Colon (tissue), 2 donors: ENCODE measurements around the gene FASTKD3.

Source experiments
- FAIRE-seq: peaks from 2 replicates; lab custom pipeline; 2012; peaks lifted over from hg19 to GRCh38; lab: Jason Lieb, UNC
- donor health status: control.
- donor health status: control.

Gene FASTKD3

DNA sequence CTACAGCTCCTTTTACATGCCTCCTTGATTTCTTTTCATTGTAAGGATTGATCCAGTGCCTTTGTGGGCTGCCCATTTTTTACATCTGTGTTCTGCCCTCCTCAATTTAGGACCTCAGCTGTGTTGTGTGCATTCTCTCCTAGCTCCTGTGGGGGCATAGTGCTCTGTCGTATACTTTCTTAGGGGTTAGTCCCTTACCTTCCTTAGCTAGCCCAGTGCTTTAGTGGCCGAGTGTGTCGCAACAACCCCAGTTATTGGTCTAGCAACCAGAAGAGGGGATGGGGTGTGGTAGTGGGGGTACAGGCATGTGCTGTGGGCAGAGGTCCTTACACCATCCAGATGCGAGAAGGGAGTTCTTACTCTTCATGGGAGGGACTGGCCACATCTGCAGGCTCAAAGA is 12.3 kb upstream of the FASTKD3 start:
- FAIRE-seq: no peak

DNA sequence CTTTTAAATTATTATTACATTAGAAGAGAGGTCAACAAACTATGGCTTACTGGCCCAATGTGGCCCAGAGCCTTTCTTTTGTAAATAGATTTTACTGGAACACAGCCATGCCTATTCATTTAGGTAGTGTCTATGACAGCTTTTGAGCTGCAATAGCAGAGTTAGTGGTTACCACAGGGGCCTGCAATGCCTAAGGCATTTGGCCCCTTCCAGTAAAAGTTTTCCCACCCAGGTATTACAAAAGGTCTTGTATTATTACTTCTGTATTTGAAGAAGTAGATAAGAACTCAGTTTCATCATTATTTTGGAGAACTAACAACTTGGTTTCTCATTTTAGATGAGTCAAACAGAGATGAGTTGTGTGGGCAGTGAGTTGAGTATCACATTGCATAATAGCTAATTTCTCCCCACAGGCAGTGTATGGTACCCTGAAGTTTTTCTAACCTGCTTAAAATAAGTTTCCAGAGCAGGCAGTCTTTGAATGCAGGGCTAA is 9.6 kb upstream of the FASTKD3 start:
- no peak for FAIRE-seq

DNA sequence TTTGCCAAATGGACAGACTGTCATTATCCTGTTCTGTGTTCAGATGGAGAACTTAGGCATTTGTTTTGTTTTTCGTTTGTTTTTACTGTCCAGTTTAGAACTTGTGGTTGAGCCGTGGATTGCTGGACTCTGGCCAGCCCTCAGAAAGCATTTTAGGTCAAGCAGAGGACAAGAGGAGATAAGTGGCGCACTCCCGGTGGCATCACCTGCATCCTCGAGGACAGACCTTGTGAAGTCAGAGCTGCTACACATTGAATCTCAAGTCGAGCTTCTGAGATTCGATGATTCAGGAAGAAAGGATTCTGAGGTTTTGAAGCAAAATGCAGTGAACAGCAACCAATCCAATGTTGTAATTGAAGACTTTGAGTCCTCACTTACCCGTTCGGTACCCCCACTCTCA is 9.0 kb upstream of the FASTKD3 start:
- FAIRE-seq: no peak

DNA sequence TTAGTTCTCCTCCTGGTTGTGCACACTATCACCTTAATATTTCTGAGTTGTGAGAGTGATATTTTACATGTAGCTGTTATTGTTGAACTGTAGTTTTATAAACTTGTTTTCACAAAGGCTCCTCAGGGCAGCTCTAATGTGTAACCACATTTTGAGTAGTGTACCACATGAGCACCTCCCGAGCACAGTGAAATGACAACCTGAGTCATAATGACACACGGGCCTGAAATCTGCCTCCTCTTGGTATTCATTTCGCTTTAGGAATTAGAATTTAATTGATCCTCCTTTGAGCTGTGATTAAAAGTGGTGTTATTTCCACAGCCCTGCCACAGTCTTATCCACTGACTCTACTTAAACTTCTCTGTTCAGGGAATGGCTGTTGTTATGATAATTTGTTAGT is 8.0 kb upstream of the FASTKD3 start:
- FAIRE-seq: no peak

DNA sequence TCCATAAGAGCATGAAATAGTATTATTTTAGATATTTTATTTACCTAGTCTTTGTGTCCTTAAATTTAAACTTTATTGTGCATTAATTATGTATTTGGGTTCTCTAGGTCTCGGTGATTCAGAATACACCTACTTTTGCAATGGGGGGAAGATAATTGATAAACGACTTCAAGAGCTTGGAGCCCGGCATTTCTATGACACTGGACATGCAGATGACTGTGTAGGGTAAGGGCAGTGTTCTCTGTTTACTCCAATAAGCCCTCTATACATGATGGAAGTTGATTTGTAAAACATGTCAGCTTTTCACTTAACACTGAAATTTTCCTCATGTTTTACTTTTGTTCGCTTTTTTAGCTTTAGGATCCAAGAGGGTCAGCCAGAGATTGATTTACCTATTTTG is 6.3 kb upstream of the FASTKD3 start:
- no peak for FAIRE-seq

DNA sequence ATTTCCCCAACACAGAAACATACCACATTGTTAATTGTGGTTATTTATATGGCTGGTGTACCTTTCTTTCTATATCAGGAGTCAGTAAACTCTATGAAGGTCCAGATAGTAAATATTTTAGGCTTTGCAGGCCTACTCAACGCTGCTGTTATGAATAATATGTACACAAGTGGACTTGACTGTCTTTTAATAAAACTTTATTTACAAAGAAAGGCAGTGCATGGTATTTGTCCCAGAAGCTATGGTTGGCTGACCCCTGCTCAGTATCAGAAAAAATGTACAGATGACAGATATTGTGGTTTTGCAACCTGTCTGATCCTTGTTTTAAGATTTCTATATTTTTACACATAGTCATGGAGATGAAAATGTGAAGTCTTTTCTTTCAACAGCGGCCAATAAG is 5.8 kb upstream of the FASTKD3 start:
- FAIRE-seq: no peak

DNA sequence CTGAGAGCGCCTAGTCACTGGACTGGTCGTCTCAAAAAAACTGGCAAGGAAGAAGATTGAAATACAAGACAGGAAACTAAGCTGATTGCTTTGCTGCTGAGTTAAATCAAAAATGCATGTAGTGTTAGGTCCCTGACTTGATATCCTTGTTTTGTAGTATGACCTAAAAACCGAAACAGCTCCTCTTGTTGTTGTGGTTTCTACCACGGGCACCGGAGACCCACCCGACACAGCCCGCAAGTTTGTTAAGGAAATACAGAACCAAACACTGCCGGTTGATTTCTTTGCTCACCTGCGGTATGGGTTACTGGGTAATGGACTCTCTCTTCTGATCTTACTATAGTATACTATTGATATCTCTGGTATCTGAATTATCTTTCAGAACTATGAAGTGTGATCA is 4.4 kb upstream of the FASTKD3 start:
- no peak for FAIRE-seq

DNA sequence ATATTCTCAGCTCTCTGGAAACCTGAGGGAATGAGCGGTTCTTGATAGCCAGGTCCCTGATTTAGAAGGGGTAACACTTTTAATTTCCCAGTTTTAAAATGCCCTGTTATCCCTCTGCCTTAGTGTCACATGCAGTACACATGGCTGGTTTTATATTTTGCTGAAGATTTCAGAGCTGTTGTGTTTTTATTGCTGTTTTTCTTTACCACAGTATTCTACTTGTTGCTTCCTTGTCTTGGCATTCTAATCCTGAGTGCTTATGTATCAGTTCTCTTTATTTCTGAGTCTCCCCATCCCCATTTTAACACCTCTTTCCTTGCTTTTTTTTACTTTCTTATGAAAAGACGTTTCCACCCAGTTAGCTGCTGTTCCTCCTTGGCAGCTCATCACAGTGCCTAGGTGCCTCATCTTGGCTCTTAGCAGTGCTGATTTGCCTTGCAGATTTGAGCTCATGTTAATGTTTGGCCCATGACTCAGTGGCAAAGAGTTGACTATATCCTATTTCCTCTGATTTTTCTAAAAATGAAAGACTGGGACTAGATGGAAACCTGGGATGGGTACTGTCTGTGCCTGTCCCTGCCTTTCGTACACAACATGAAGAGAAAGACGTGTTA is 3.8 kb upstream of the FASTKD3 start:
- FAIRE-seq: no peak

DNA sequence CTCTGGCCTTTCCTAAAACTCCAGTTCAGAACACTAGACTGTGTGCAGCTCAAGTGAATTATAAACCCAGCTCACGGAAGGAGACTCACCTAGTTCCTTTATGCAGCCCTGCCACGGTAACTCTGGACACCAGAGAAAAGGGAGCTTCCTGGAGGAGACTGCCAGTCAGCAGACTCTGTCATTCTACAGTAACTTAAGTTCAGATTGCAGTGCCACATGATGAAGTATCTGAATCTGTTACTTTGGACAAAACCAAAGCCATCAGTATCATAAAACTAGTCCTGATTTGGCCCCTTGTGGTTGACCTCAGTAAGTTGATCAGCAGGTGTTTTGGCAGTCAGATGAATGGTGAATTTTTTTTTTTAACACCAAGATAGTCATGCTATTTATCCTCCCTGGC is 2.8 kb upstream of the FASTKD3 start:
- no peak for FAIRE-seq

DNA sequence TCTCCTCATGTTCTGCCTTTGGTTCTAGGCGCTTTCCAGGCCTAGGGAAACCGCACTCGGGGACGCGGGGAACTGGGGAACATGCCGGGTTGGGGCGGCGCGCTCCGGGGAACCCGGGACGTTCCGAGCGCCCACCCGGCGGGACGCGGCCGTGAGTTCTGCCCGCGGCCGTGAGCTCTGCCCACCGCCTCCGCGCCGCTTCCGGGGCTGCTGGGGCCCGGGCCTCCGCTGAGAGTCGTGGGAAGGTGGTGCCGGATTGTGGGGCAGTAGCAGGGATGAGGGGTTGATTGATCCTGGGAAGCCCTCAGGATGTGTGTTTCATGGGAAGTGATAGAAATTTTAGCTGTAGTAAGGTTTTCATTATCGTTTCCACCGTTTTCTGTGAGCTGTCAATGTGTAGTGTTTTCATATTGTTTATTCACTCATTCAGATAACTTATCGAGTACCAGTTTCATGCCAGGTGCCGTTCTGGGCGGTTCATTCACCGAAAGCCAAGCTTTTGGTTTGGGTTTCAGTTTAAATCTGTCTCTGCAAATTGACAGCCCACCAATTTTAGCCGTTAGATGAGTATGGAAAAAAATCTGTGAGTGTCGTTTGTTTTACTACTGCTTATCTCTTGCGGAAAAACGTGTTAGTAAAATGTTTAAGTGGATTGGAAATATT is 774 bp upstream of the FASTKD3 start:
- FAIRE-seq: no peak

DNA sequence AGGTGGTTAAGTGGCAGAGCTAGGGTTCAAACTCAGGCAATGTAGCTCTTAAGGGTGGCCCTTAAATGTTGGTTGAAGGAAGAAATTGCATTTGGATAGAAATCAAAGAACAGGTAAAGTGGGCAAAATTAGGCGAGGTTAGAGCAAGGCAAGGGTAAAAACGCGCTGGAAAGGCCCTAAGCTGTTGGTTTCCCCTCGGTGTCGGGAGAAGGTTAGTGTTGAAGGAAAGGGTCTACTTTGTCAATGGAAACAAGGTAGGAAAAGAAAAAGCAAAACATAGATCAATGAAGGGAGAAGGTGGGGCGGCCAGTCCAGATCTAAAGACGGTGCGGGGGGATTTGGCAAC is 431 bp downstream of the FASTKD3 start:
- FAIRE-seq: no peak

DNA sequence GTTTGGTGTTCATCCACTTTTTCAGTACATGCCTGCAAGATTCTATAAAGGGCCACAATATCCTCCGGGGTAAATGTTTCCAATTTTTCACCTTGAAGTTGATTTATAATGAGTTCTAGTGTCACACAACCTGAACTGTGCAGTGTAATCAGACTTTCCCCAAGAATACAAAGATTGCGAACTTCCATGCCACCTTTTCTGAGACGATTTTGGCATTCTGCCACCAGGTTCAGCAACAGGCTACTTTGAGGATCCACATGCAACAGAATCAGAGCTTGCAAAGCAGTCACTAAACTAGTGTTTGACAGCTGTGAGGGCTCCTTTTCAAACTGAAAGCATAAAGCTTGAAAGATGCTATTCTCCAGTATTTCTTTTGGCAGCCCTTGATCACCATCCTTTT is 1.6 kb downstream of the FASTKD3 start:
- FAIRE-seq: no peak

DNA sequence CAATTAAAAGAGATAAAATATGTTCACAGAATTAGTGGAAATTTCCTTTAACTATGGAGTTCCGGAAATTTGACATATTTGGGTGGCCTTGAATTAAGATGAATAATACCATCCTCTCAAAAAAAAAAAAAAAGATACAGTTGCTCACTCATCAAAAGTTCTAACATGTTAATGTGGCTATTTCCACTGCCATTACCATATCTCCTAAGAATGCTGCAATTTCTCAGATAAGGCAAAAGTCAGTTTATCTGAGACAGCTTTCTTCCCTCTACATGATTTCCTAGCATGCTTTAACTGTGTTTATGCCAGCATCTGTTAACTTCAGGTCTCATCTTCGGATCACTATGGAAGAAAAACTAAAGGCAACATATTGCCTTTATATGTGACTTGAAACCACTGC is 2.6 kb downstream of the FASTKD3 start:
- no peak for FAIRE-seq

DNA sequence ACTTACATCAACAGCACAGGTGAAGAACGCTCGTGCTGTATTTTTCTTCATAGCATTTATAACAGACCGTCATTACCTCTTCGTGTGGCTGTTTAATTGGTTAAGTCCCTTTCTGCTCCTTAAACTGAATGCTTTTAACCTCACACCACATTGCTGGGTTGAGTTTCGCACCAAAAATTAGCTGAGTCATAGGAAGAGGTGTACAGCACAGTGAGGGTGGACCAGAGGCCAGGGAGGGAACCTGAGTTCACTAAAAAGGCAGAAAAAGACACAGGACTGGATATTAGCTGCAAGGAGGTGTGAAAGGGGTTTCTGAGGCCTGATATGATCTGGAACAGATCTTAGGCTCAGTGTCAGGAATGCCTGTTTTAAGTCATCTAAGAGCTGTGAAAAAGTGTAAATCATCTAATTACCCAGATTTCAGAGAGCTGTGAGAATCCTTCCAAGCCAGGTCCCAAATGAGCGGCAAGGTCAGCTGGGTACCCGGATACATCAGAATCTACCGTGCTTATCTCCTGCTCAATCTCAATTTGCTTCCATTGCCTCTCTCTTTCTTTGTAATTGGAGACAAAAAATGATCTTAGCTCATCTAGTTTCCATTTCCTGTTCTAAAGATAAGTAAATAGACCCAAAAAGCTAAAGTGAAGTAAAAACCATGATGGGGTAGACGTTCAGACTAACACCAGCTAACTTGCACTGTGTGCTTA is 10.8 kb downstream of the FASTKD3 start:
- no peak for FAIRE-seq

DNA sequence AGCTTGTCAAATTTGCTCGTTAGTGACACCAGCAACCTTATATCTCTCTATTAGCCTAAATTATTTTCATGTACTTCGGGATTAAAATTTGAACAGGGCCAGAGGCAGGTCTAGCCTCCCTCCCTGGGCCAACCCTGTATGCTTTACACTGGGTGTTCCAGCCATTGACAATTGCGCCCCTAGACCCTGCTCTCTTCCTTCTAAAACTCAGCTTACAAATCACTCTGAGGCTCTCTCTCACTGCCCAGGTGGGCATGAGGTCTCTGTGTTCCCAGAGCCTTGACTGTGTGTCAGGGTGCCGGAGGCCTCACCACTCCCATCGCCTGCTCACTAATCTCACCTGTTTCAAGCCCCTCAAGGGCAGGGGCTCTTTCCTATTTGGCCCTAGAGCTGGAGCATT is 11.5 kb downstream of the FASTKD3 start:
- no peak for FAIRE-seq

DNA sequence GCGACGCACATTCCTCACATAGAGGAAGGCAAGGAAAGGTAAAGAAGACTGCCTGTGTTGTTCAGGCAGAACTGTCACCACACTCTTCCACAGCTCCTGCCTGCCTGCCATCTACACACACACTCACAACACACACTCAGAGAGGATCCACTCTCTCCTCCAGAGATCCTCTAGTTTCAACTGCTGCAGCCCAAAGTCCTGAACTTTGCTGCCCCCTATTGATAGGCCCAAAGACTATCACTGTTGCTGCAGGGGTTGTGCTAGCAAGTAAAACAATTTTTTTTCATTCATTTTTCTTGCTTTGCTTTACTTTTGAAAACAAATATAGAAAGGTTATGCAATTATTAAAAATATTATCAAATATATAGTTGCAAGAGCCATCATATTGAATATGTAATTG is 12.0 kb downstream of the FASTKD3 start:
- FAIRE-seq: no peak

DNA sequence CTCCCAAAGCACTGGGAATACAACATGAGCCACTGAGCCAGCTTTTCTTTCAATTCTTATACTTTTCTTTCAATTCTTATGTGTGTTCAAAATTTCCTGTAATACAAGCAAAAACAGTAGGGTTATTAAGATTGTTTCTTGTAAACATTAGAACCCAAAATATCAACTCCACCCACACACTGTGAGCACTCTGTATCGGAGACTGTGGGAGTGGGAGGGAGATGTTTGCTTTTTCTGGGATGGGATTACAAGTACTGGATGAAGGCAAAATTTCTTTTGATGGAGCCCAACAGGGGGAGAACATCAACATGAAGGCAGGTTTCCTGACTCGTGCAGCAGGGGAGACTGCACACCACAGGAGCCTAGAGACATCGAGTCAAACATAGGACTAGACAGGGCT is 13.2 kb downstream of the FASTKD3 start:
- FAIRE-seq: no peak

DNA sequence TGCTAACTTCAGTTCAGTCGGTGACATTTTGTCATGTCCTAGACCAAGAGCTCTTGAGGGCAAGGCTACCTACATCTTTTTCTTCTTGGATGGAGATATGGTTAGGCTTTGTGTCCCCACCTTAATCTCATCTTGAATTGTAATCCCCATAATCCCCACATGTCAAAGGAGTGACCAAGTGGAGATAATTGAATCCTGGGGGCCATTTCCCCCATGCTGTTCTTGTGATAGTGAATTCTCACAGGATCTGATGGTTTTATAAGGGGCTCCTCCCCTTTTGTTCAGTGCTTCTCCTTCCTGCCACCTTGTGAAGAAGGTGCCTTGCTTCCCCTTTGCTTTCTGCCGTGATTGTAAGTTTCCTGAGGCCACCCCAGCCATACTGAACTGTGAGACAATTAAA is 15.8 kb downstream of the FASTKD3 start:
- no peak for FAIRE-seq

DNA sequence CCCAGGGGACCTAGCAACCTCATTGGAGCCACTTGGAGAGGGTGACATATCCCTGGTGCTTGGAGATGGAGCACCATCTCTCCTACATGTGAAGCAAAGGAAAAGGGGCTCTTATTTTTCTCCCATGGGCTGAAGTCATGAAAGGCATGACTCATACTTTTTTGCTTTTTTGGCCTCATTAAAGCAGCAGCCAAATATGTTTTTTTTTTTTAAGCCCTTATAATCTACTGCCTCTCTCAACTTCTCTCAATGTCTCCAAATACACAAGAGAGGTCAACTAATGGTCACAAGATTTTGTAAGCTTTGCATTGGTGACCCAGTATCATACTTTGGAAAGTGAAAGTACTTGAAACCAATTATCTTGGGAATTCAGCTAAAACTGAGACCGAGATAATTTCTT is 16.3 kb downstream of the FASTKD3 start:
- FAIRE-seq: no peak

DNA sequence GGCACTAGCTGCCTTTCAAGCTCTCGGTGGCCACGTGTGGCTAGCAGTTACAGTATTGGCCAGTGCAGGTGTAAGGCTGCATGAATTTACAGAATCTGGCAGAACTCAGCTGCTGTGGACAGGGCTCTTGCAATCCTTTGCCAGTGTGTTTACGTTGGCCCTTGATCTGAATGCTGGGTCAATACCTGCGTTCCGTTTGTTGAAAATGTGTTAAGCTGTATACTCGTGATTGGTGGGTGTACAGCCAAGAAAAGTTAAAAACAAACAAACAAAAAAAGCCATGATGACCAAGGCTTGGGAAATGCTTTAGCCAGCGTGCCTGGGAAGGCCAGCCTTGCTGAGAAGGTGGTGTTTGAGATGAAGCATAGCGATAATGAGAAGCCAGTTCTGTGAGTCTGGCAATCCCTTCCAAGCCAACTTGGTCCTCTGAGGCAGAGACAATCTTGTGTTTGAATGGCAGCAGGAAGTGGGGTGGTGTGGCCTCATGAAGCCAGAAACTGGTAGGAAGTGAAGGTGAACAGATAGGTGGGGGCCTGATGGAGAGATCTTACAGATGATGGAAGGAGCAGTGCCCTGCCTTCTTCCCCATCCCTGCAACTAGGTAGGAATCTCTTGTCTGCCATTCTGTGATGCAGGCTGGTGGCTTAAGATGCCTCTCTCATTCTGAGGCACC is 17.1 kb downstream of the FASTKD3 start:
- FAIRE-seq: no peak

DNA sequence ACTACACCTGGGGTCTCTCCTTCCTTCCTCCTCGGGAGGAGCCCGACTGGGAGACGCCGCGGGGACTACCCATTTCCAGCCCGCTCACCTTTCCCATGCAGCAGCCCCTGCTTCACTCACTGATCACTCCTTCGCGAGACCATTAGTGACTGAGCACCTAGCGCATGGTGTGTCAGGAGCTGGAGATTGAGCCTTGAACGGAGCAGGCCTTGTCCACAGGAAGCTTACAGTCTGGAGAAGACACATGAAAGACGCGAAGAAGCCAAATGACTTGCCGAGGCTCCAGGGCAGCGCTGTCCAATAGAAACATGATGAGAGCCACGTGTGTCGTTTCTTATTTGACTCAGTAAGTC is 17.6 kb downstream of the FASTKD3 start:
- FAIRE-seq: no peak

DNA sequence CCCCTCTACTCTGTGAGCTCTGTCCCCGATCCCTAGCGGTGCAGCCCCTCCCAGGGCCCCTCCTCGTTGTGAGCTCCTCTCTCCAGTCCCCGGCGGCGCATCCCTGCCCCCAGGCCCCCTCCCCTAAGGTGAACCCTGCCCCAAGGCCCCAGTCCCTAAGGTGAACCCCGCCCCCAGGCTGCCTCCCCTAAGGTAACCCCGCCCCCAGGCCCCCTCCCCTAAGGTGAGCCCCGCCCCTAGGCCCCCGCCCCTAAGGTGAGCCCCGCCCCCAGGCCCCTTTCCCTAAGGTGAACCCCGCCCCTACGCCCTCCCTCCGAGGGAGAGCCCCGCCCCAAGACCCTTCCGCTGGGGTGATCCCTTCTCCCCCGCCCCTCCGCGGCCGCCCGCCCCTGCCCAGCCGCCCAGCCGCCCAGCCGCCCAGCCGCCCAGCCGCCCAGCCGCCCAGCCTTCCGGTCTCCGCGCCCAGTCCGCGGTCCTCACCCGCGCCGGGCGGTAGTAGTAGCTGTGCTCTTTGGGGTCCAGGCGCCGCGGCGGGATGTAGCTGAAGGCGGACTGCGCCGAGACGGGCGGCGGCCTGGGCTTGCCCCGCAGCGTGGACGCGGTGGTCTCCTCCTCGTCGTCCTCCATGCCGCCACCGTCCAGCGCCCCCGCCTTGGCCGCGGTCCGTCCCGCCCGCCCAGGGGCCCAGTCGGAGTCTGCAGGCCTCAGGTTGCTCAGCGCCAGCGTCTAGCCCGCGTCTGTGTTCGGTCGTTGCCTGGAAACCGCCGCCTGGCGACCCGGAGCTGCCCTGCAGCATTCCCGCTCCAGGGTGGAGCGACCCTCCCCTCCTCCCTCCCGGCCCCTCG is 18.2 kb downstream of the FASTKD3 start, which contains the start of gene CFAP90:
Gene CFAP90, minus strand, starts transcription at position 739 of the 845 bp plus-strand sequence. Its CDS starts 112 bp downstream, at position 627.
- FAIRE-seq: no peak
